GM13976 (cell line): ENCODE data around the gene TPSD1.

ENCODE experiments used
- DNase-seq: peaks from one replicate; pipeline ENCODE4 v3.0.0; 2012; ENCODE audit warnings: low spot score
- CTCF ChIP-seq: IDR thresholded peaks from 2 replicates; pipeline ENCODE4 v1.5.1; 2012; ENCODE audit warnings: borderline replicate concordance, mild to moderate bottlenecking; ENCODE audit not compliant: insufficient read depth; ENCODE audit errors: extremely low read depth, missing control alignments, control extremely low read depth
- in situ Hi-C: fragments of 300-500 bp; cut with MboI; formaldehyde crosslinking; loops from one replicate; pipeline ENCODE4 v1.12.0; 2022; ENCODE audit warnings: low sequenced_read_pairs, mixed read lengths, inconsistent platforms; ENCODE audit not compliant: unreplicated experiment

TPSD1 gene

GRCh38 chr16:1211451-1212268 is 44.2 kb upstream of the TPSD1 start:
- no peak for TF ChIP-seq CTCF
- DNase-seq: no peak
- in situ Hi-C loops: loop anchor here (25.0 kb wide), 1 partner anchor 101 kb away; the partner anchor contains the start of gene UBE2I

GRCh38 chr16:1212616-1213194 is 43.2 kb upstream of the TPSD1 start:
- TF ChIP-seq CTCF: no peak
- no peak for DNase-seq
- in situ Hi-C loops: loop anchor here (25.0 kb wide), 1 partner anchor 100 kb away; the partner anchor contains the start of gene UBE2I

GRCh38 chr16:1213231-1213630 is 42.6 kb upstream of the TPSD1 start:
- in situ Hi-C loops: loop anchor here (25.0 kb wide), 1 partner anchor 99 kb away; the partner anchor contains the start of gene UBE2I
- no peak for TF ChIP-seq CTCF
- DNase-seq: no peak

GRCh38 chr16:1213796-1214372 is 42.0 kb upstream of the TPSD1 start:
- TF ChIP-seq CTCF: no peak
- DNase-seq: no peak
- in situ Hi-C loops: loop anchor here (25.0 kb wide), 1 partner anchor 98 kb away; the partner anchor contains the start of gene UBE2I

GRCh38 chr16:1214719-1215118 is 41.1 kb upstream of the TPSD1 start:
- TF ChIP-seq CTCF: no peak
- no peak for DNase-seq
- in situ Hi-C loops: loop anchor here (25.0 kb wide), 1 partner anchor 98 kb away; the partner anchor contains the start of gene UBE2I

GRCh38 chr16:1215574-1216295 is 40.1 kb upstream of the TPSD1 start:
- in situ Hi-C loops: loop anchor here (25.0 kb wide), 1 partner anchor 97 kb away; the partner anchor contains the start of gene UBE2I
- no peak for TF ChIP-seq CTCF
- DNase-seq: no peak
